ES-I3 (cell line): ENCODE measurements around the gene C1QTNF1.

ENCODE experiments used
- H3K36me3 ChIP-seq: 2 replicates; pipeline ENCODE4 v1.6.1; 2013; ENCODE audit warnings: mild to moderate bottlenecking, low read length, control low read depth, moderate library complexity; ENCODE audit not compliant: insufficient read depth
- H3K4me1 ChIP-seq: 2 replicates; pipeline ENCODE4 v1.6.1; 2013; ENCODE audit warnings: mild to moderate bottlenecking, control low read depth, low read length; ENCODE audit not compliant: insufficient read depth
- H3K9ac ChIP-seq: 2 replicates; pipeline ENCODE4 v1.6.1; 2013; ENCODE audit warnings: low read depth, mild to moderate bottlenecking, low read length, moderate library complexity
- H3K9me3 ChIP-seq: 2 replicates; pipeline ENCODE4 v1.6.1; 2013; ENCODE audit warnings: mild to moderate bottlenecking, low read length, moderate library complexity; ENCODE audit not compliant: control insufficient read depth, insufficient read depth

The C1QTNF1 gene

DNA sequence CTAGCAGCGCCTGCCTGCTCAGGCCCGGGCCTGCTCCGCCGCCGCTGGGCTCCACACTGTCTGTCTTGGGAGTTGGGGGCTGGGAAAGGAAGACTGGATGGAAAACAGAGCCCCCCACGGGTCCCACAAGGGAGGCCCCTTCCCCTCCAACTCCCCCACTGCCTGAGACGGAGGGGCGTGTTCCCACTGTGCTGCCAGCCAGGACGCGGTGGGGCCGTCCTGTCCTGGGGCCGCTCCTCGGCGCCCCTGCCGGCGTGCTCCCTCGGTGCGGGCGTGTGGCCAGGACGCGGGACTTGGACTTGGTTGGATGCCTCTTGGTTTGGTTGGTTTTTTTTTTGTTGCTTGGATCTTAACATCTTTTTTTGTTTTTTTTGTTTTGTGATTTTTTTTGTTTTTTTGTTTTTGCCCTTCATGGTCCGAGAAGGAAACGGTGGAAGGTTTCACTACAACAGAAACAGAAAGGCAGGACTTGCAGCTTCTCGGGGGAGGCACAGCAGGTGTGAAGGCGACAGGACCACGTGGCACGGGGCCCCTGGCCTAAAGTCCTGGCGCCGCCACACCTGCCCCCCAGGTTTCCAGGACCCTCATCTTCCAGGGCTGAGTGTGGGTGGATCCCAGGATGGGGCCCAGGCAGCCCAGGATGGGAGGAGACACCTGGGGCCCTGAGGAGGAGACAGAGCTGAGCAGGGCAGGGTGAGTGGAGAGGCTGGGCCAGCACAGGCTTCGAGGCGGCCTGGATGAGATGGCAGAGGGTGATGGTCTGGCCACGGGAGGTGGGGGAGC, 66.7 kb downstream of the C1QTNF1 start:
- Histone ChIP-seq H3K36me3 (no peaks in the 10 kb centered on the region), H3K4me1 (no peaks in the 10 kb centered on the region; the same call in 1 of the 2 replicates), H3K9ac (no peak overlapping the region), H3K9me3 (no peaks in the 10 kb centered on the region)

DNA sequence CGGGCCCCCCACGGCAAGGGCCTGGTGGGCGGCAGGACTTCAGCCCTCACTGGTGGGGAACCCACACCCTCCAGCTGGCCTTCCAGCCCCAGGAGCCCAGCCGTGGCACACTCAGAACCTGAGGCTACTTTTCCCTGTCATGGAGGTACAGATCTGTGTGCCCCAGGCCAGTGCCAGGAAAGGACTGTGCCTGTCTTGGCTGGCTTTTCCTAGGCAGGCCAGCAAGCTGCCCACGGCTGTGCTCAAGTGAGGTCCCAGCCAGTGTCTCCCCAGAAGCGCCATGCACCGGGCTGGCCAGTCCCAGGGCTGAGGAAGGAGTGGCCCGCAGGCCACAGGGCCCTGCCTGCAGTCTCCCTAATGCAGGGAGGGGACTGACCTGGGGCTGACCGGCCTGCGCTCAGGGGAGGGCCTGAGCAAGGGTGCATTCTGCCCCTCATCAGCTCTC, 67.3 kb downstream of the C1QTNF1 start:
- no peaks in the 10 kb centered on the region for H3K9me3 ChIP-seq
- no peaks in the 10 kb centered on the region; the same call in 1 of the 2 replicates for H3K4me1 ChIP-seq
- no peak overlapping the region for H3K9ac ChIP-seq
- H3K36me3 ChIP-seq = no peaks in the 10 kb centered on the region

DNA sequence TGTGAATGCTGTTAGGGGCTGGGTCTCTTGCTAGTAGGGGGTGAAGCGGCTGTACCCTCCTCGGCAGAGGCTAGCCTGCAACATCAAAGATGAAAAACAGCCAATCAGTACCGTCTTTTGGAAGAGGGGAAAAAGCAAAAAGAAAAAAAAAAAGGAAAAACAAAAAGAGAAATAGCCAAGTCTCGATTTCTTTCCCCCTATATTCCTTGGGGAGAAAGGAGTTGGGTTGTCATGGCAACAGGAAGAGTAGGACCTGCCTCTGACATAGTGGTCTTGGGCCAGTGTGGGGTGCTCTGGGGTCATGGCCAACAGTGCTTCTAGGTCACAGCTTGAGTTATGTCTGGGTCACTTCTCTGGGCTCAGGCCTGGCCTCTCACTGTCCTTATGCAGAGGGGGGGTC, 68.6 kb downstream of the C1QTNF1 start:
- Histone ChIP-seq H3K9me3 (no peaks in the 10 kb centered on the region), H3K9ac (no peak overlapping the region), H3K4me1 (no peaks in the 10 kb centered on the region; the same call in 1 of the 2 replicates), H3K36me3 (no peaks in the 10 kb centered on the region)

DNA sequence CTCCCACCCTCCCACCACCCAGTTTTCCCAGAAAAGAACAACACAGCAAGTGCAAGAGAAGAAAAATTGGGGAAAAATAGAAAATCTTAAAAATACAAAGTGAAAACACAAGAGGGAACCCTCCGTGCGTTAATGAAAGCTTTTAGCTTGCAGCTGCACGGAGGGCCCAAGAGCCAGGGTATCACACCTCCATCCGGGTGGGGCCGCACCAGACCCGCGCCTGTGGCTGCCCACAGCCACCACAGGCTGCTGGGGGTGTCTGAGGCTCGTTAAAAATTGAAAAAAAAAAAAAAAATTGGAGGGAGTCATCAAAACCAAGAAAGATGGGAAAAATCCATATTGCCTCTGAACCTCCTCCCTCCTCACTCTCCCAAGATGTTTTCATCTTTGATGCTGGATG, 69.3 kb downstream of the C1QTNF1 start:
- H3K4me1 ChIP-seq = peaks cover 5% of the 10 kb centered on the region; the same call in 1 of the 2 replicates
- no peaks in the 10 kb centered on the region for H3K36me3 ChIP-seq
- H3K9ac ChIP-seq = no peak overlapping the region
- H3K9me3 ChIP-seq = no peaks in the 10 kb centered on the region

DNA sequence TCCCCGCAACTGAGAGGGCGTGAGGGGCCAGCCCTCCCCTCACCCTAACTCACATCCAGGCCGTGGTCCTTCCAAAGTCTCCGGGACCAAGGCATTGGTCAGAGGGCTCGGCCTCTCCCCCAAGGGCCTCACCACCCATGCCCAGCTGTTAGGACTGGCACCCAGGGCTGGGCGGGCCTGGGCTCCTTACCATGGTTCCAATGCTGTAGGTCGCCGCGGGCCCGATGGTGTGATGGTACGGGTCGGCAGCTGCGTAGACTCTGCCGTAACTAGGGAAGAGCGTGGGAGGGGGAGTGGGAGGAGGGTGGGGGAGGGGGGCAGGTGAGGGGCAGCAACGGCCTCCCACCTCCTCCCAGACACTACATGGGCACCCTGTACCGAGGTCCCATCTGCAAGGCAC, 70.3 kb downstream of the C1QTNF1 start:
- H3K9me3 ChIP-seq = no peaks in the 10 kb centered on the region
- H3K9ac ChIP-seq = no peak overlapping the region
- H3K36me3 ChIP-seq = no peaks in the 10 kb centered on the region
- H3K4me1 ChIP-seq = peaks cover 6% of the 10 kb centered on the region; the same call in 1 of the 2 replicates

DNA sequence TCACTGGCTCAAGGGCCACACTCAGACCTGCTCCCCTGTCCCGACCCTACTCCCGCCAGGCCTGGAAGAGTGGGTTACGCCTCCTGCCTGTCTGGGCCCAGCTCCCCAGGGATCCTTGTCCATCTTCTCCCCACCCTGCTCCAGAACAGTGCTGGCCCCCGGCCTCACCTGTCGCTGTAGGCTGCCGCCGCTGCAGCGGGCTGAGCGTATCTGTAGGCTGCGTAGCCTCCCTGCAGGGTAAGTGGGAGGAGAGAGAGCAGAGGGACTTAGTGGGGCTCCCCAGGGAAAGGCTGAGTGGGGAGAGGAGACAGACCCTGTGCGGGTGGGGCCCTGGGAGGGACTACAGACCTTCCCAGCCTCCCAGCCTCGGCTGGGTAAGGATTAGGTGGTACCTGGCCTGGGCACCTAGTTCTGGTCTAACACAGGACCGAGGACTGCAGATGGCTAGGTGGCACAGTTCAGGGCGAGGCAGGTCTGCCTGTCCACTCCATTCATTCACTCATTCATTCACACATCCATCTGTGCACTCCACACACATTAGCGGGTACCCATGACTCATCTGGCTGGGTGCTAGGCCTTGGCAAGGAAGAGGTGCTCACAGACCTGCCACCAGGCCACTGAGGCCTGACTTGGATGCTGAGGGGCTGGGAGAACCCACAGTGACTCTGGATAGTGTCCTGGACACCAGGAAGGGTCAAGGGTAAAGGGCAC, 71.5 kb downstream of the C1QTNF1 start:
- no peak overlapping the region for H3K9ac ChIP-seq
- peaks cover 6% of the 10 kb centered on the region; the same call in 1 of the 2 replicates for H3K4me1 ChIP-seq
- no peaks in the 10 kb centered on the region for H3K36me3 ChIP-seq
- no peaks in the 10 kb centered on the region for H3K9me3 ChIP-seq

DNA sequence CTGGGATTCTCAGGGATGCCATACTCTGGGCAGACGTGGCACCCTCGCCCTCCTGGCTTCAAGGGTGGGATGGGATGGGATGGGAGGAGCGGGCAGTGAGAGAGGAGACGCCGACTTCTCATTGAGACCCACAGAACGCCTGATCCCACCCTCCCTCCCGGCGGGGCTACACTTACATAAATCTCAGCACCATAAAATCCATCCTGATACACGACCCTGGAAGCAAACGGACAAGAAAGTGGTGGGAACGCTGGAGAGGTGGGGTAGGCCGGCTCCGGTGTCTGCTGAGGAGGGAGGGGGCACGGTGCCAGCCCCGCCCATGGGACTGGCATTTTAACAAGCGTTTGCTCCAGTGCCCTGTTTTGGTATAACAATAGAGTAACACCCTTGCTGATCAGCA, 72.5 kb downstream of the C1QTNF1 start:
- Histone ChIP-seq H3K36me3 (no peaks in the 10 kb centered on the region), H3K4me1 (peaks cover 12% of the 10 kb centered on the region; the same call in 1 of the 2 replicates), H3K9me3 (no peaks in the 10 kb centered on the region), H3K9ac (peak overlapping the region; percentile 33; the same call in 1 of the 2 replicates)

DNA sequence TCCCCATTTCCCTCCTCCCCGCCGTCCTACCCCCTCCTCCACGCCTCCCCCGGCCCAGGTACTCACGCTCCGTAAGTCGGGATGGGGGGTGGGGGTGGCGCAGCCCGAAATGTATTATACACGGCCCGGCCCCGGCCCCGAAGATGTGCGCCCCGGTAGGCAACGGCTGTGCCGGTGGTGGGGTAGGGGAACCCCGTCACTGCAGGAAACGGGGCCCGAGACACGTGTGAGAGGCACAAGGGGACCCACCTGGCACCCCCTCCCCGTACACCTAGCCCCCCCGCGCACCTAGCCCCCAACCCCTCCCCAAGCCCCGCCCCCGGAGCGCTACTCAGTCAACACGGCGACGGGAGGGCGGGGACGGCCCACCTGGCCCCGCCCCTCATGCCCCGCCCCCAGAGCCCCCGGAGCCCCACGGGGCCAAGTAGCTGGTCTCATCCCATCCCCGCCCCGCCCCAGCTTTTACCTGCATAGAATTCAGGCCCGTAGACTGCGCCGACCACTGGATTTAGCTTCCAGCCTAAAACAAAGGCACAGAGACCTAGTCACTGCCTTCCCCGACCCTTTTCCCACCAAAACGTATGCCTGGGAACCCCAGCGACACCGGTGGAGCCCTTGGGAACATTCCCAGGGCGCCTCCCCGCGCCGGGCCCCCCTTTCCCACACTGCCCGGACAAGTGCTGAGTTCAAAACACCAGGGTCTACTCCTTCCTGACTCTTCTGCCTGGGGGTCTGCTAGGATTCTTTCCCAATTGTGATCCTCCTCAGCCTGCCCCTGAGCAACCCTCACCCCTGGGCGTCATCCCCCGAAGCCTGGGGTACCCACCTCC, 73.5 kb downstream of the C1QTNF1 start:
- peaks cover 12% of the 10 kb centered on the region; the same call in 1 of the 2 replicates for H3K4me1 ChIP-seq
- no peaks in the 10 kb centered on the region for H3K36me3 ChIP-seq
- H3K9me3 ChIP-seq = no peaks in the 10 kb centered on the region
- peak overlapping the region; percentile 33; the same call in 1 of the 2 replicates for H3K9ac ChIP-seq

DNA sequence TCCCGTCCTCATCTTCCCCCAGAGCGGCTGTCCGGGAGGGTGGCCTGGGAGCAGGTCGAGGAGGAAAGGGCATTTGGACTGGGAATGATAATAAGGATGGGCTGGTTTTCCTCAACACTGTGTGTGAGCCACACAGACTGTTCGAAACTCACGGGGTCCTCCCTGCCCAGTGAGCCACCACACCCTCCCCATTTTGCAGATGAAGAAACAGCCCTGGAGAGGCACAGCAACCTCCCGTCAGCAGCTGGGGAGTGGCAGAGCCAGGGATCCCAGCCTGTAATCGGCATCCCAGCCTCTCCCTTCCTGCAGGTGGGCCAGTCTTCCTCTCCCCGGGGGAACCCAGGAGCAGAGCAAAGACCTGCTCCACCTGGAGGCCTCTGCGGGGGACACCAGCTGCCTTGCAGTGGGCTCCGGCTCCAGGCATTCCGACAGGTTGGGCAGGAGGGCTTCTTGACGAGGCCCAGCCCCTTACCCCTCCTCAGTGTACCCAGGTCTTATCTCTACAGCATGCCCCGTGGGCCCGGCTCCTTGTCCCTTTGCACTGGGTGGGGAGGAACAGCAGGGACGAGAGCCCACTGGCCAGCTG, 74.4 kb downstream of the C1QTNF1 start:
- Histone ChIP-seq H3K4me1 (peaks cover 12% of the 10 kb centered on the region; the same call in 1 of the 2 replicates), H3K9me3 (no peaks in the 10 kb centered on the region), H3K36me3 (no peaks in the 10 kb centered on the region), H3K9ac (no peak overlapping the region)
